Tibial artery (tissue), 4 donors: ENCODE results near the gene RIMBP2.

Source experiments
- DNase-seq, 2 donors: peaks; one replicate each; pipeline ENCODE4 v3.0.0-alpha.2; 2019
- H3K27ac ChIP-seq, 2 donors: fragments of 200-600 bp; sonication (generic) in 1 of 2; 1 replicate in 1 of 2; 2 replicates in 1 of 2; pipeline ENCODE4 v1.5.1; 2018 to 2019; ENCODE audit warnings: mild to moderate bottlenecking in 1 of 2
- H3K27me3 ChIP-seq, 2 donors: fragments of 200-600 bp; sonication (generic) in 1 of 2; one replicate each; pipeline versions ENCODE4 v1.5.1 to v1.6.0; 2016 to 2019
- H3K36me3 ChIP-seq, 3 donors: fragments of 200-600 bp; sonication (generic) in 2 of 3; one replicate each; pipeline ENCODE4 v1.5.1; 2016 to 2019; ENCODE audit warnings: mild to moderate bottlenecking in 2 of 3
- H3K4me1 ChIP-seq, 4 donors: fragments of 200-600 bp; sonication (generic) in 2 of 4; 1 replicate in 3 of 4; 2 replicates in 1 of 4; pipeline ENCODE4 v1.5.1; 2016 to 2019
- H3K4me3 ChIP-seq, 2 donors: fragments of 200-600 bp; sonication (generic) in 1 of 2; 1 replicate in 1 of 2; 2 replicates in 1 of 2; pipeline ENCODE4 v1.5.1; 2018 to 2019; ENCODE audit warnings: mild to moderate bottlenecking in 2 of 2
- H3K9me3 ChIP-seq, 3 donors: fragments of 200-600 bp; sonication (generic) in 1 of 3; one replicate each; pipeline ENCODE4 v1.5.1; 2016 to 2019
- CTCF ChIP-seq, 2 experiments: fragments of 200-600 bp in 1 of 2; fragments of 450-650 bp in 1 of 2; IDR thresholded peaks; one replicate each; pipeline ENCODE4 v1.5.1; 2017 to 2019; ENCODE audit warnings: antibody characterized with exemption in 2 of 2, mild to moderate bottlenecking in 1 of 2, moderate library complexity in 1 of 2
- intact Hi-C: fragments of 100-400 bp; cut with DNase I; formaldehyde crosslinking; loops from one replicate; pipeline ENCODE4 v1.15.0; 2023; ENCODE audit warnings: low total_unique reads

Gene RIMBP2

DNA sequence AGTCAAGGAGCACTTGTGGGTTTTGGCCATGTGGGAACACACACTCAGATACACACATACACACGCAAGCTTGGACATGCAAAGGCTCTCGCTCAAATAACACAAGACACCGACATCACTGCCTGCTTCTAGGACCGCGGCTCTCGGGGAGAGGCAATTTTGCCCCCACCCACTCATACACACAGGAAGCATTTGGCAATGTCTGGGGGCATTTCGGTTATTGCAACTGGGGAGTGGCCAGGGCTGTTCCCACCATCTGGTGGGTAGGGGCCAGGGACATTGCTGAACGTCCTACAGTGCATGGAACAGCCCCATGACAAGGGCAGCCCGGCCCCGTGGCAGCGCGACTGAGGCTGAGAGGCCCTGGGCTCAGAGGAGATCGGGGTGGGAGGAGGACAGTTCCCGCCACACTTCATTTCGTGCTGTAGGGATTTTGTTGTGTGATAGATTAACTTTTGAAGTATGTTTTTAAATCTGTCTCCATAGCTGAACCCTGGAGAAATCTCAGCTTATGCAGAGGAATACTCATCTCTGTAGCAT, 35.6 kb downstream of the RIMBP2 start:
- intact Hi-C loops: no loop called here
- Histone ChIP-seq H3K9me3 (peaks cover 0 to 2% (median 0%) of the 10 kb centered on the region in 3 donors), H3K27ac (no peak overlapping the region), H3K4me1 (no peaks in the 10 kb centered on the region), H3K27me3 (peaks cover 0 to 3% of the 10 kb centered on the region in 2 donors), H3K36me3 (no peaks in the 10 kb centered on the region), H3K4me3 (no peak overlapping the region)
- no peak for DNase-seq
- no peak for TF ChIP-seq CTCF (IDR thresholded peaks at IDR 0.05)

GRCh38 chr12:130677957-130678558, 38.0 kb downstream of the RIMBP2 start:
- intact Hi-C loops: no loop called here
- H3K4me1 ChIP-seq: no peaks in the 10 kb centered on the region

DNA sequence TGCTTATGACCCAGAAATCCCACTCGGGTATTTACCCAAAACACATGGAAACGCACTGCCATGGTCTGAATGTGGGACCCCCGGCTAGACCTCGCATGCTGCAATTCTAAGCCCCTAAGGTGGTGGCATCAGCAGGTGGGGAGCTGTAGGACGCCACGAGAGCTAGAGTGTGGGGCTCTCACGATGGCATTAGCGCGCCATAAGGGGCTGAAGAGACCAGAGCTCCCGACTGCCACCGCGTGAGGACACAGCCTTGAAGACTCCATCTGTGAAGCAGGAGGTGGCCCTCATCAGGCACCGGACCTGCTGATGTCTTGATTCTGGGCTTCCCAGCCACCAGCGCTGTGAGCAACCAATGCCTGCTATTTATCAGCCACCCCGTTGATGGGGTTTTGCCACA, 40.3 kb downstream of the RIMBP2 start:
- no peak for DNase-seq
- Histone ChIP-seq H3K36me3 (no peaks in the 10 kb centered on the region), H3K4me1 (no peaks in the 10 kb centered on the region), H3K9me3 (peaks cover 0 to 2% (median 0%) of the 10 kb centered on the region in 3 donors), H3K27me3 (no peaks in the 10 kb centered on the region), H3K4me3 (no peak overlapping the region), H3K27ac (no peak overlapping the region)
- intact Hi-C loops: no loop called here
- TF ChIP-seq CTCF (IDR thresholded peaks at IDR 0.05): no peak

More at GRCh38 chr12:130677957-130678558, 38.0 kb downstream of the RIMBP2 start:
- H3K27me3 ChIP-seq: no peaks in the 10 kb centered on the region
- H3K9me3 ChIP-seq: peaks cover 0 to 2% (median 0%) of the 10 kb centered on the region in 3 donors
- no peaks in the 10 kb centered on the region for H3K36me3 ChIP-seq
- DNase-seq: no peak
- no peak for TF ChIP-seq CTCF (IDR thresholded peaks at IDR 0.05)
- H3K27ac ChIP-seq: no peak overlapping the region
- no peak overlapping the region for H3K4me3 ChIP-seq

GRCh38 chr12:130675121-130675520, 41.0 kb downstream of the RIMBP2 start:
- DNase-seq: no peak
- Histone ChIP-seq H3K36me3 (no peaks in the 10 kb centered on the region), H3K4me3 (no peak overlapping the region), H3K27me3 (no peaks in the 10 kb centered on the region), H3K4me1 (no peaks in the 10 kb centered on the region), H3K27ac (no peak overlapping the region), H3K9me3 (peaks cover 0 to 2% (median 0%) of the 10 kb centered on the region in 3 donors)
- no peak for TF ChIP-seq CTCF (IDR thresholded peaks at IDR 0.05)
- intact Hi-C loops: no loop called here

DNA sequence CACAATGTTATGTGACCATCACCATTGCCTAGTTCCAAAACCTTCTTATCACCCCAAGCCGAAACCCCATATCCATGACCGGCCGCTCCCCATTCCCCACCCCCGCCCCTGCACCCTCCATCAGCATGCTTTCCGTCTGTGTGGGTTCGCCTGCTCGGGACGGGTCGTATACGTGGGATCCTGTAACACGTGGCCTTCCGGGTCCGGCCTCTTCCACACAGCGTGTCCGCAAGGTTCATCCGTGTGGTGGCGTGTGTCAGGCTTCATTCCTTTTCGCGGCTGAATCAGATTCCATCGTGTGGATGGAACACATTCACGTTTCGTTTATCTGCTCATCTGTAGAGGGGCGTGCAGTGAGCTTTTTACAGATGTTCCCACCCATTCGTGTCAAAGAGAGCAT, 41.4 kb downstream of the RIMBP2 start:
- Histone ChIP-seq H3K4me3 (no peak overlapping the region), H3K4me1 (no peaks in the 10 kb centered on the region), H3K36me3 (no peaks in the 10 kb centered on the region), H3K27ac (no peak overlapping the region), H3K27me3 (no peaks in the 10 kb centered on the region), H3K9me3 (peaks cover 0 to 2% (median 0%) of the 10 kb centered on the region in 3 donors)
- no peak for DNase-seq
- intact Hi-C loops: no loop called here
- TF ChIP-seq CTCF (IDR thresholded peaks at IDR 0.05): no peak
